Measurements from ENCODE around the gene GPC6.
A peak's percentile ranks its signal among the peaks of the same experiment; 100 is the strongest.

The GPC6 gene

DNA sequence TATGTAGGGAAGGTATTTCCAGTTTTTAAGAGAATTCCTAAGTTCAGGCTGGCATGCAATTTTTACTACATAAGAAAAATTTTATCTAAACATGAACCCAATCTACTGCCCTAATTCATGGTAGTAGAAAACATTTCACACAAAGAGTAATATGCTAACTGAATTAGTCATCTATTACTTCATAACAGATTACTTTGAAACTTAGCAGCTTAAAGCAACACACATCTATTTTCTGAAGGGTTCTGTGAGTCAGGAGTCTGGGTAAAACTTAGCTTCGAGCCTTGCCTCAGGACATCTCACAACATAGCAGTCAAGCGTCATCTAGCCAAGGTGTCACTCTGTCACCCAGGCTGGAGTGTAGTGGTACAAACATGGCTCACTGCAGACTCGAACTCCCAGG lies 715.4 kb downstream of the GPC6 start:
- DNase-seq (no peak), ATAC-seq (no peak)
- Mint-ChIP-seq H3K9me3 (no peaks in the 10 kb centered on the region), H3K27ac (no peak overlapping the region), H3K4me1 (no peaks in the 10 kb centered on the region), H3K4me3 (no peak overlapping the region), H3K27me3 (no peaks in the 10 kb centered on the region)

DNA sequence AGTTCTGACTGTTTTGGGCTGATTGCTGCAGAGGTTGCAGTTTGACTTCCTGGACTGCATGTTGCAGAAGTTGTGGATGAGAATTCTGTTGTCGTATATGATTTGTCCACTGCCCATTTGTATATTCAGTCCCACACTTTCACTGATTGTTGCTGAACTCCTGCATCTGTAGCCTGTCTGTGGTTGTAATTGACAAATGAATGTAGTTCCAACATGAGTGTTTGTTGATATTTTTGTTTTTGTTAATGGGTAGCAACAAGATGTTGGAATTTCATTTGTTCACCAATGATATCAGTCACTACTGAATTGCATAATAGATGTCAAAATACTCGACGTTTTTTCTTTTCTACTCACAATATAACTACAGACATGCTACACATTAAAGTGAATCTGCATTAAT lies 719.0 kb downstream of the GPC6 start:
- Mint-ChIP-seq H3K9me3 (no peaks in the 10 kb centered on the region), H3K27ac (no peak overlapping the region), H3K27me3 (no peaks in the 10 kb centered on the region), H3K4me3 (no peak overlapping the region), H3K4me1 (no peaks in the 10 kb centered on the region)
- ATAC-seq = no peak
- DNase-seq = no peak

DNA sequence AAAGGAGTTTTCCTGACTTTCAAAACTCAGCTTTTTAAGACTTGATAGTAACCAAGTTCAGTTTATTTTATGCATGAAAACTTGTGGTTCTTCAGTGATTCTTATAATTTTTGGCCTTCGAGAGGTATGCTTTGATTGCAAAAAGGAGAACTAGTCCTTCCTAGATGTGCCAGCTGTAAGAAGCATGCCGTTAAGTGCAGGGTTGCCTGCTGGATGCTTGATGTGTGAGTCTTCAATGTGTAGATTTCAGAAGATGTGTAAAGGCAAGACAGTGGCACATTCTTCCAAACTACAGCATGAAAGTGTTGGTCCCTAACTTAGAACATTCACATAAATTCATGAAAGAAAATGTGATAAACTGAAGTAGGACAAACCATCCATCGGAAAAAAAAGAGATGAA lies 720.4 kb downstream of the GPC6 start:
- no peak for DNase-seq
- ATAC-seq = no peak
- Mint-ChIP-seq H3K27me3 (no peaks in the 10 kb centered on the region), H3K9me3 (no peaks in the 10 kb centered on the region), H3K4me1 (no peaks in the 10 kb centered on the region), H3K27ac (no peak overlapping the region), H3K4me3 (no peak overlapping the region)

DNA sequence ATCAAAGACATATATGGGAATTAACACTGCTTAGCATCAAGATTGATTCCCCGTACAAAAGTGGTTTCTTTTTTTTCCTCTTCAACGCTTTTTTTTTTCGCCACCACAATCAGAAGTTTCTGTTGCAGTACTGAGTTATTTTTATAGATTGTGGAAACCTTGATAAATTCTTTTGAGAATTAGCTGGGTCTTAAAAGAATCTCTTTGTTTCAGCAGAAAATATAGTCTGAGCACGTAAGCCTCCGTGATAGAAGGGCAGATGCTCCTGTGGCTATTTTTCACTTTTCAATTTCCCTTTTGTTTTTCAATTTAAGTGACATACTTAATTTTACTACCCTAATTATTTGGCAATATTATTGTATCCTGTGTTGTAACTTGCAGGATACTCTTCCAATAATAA lies 721.0 kb downstream of the GPC6 start:
- Mint-ChIP-seq H3K9me3 (no peaks in the 10 kb centered on the region), H3K27me3 (no peaks in the 10 kb centered on the region), H3K27ac (no peak overlapping the region), H3K4me1 (no peaks in the 10 kb centered on the region), H3K4me3 (no peak overlapping the region)
- DNase-seq = no peak
- no peak for ATAC-seq

DNA sequence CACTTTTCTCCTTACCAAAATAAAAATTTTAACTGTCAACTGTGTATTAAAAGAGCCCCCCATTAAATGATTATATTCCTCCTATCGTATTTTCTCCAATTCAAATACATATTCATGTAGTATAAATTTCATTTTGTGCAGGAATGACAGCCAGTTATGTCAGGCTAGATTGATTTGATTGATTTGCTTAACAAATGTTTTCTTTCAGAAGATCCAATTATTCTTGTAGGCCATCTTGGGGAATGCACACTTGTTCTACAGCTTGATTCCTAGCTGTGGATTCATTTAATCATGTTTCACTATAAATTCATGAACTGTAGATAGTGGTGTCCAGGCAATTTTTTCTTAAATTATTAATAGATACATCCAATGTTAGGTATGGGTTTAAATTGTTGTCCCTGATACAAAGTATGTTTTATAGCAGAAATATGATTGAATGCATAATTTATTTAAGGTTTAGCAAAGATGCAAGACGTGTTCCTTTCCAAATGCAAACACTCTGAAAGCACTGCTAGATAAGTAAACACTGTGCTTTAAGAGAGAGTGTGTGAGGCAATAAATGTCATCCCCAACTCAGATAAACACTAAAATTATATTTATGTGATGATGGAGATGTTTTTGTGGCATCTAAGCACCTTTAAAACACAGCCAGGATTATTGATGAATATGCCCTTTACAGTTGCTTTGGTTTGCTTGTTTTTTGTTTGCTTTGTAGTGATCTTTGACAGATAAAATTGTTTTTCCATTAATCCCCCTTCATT lies 721.7 kb downstream of the GPC6 start:
- H3K9me3 Mint-ChIP-seq = no peaks in the 10 kb centered on the region
- H3K4me1 Mint-ChIP-seq = no peaks in the 10 kb centered on the region
- no peaks in the 10 kb centered on the region for H3K27me3 Mint-ChIP-seq
- ATAC-seq = no peak
- H3K27ac Mint-ChIP-seq = no peak overlapping the region
- no peak overlapping the region for H3K4me3 Mint-ChIP-seq
- no peak for DNase-seq

DNA sequence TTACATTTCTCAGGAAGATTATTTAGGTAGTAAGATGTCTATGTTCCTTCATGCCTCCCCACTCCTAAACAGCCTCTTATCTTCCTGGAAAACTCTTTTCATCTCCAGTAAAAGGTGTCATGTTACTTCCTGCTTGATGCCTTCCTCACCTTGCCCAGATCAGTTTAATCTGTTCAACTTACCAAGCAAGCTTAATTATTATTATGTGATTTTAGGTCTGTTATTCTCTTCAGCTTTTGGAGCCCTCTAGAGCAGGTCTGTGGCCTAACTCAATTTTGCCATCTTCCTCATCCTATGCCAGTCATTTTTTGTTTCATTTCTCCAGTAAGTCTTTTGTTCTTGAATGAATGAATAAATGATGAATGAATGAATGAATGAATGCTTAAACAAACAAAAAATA lies 724.5 kb downstream of the GPC6 start:
- Mint-ChIP-seq H3K4me1 (no peaks in the 10 kb centered on the region), H3K27ac (no peak overlapping the region), H3K4me3 (no peak overlapping the region)

DNA sequence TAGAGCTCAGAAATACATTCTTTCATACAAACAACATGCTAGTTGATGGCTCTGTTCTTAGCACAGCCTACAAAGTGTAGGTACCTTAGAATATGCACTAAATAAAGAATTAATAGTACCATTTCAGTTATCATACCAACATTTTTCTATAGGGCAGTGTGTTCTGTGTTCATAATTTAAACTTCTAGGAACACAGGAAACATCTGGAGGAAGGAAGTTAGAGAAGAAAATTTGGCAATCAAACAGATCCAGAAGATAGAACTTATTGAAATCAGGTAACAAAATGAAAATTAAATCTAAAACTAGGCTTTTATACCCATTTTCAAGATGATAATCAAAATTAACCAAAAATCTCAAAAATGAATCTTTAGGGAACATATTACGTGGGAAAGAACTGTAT lies 725.3 kb downstream of the GPC6 start:
- no peaks in the 10 kb centered on the region for H3K9me3 Mint-ChIP-seq
- H3K27me3 Mint-ChIP-seq = no peaks in the 10 kb centered on the region
- DNase-seq (no peak), ATAC-seq (no peak)
- no peak overlapping the region for H3K4me3 Mint-ChIP-seq
- H3K4me1 Mint-ChIP-seq = no peaks in the 10 kb centered on the region
- H3K27ac Mint-ChIP-seq = no peak overlapping the region

More for the DNA sequence above, 724.5 kb downstream of the GPC6 start:
- DNase-seq (no peak), ATAC-seq (no peak)
- no peaks in the 10 kb centered on the region for H3K9me3 Mint-ChIP-seq
- H3K27me3 Mint-ChIP-seq = no peaks in the 10 kb centered on the region

DNA sequence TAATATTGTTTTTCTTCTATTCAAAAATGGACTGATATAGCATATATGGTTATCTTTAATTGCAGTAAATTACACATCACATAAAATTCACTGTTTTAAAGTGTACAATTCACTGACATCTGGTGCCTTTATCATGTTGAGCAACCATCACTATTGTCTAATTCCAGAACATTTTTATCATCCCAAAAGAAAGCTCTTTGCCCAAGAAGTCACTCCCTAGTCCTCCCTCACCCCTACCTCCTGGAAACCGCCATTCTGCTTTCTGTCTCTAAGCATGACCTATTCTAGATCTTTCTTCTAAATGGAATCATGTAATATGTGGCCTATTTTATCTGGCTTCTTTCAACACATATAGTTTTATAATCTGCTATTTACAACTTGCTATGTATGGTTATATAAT lies 727.2 kb downstream of the GPC6 start:
- ATAC-seq (no peak), DNase-seq (no peak)
- no peak overlapping the region for H3K4me3 Mint-ChIP-seq
- H3K27ac Mint-ChIP-seq = peak overlapping the region; percentile 15 to 82
- no peaks in the 10 kb centered on the region for H3K4me1 Mint-ChIP-seq
- no peaks in the 10 kb centered on the region for H3K27me3 Mint-ChIP-seq
- H3K9me3 Mint-ChIP-seq = no peaks in the 10 kb centered on the region

DNA sequence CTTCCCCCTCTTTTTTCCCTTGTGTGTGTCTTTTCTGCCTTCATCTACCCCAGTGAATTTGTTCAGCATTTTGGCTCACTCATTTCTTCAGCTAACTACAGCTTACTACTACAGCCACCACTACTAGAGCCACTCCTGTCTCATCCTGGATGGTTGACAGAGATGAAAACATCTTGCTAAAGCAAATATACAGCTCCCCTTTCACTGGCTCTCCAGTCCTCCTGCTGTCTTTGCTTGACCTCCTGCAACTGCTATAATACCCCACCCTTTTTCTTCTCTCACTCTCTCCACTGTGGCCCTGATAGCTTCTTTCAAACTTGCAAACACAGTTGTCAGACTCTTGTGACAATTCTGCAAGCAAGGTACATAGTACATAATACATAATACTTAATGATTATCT lies 729.3 kb downstream of the GPC6 start:
- H3K4me3 Mint-ChIP-seq = no peak overlapping the region
- H3K27me3 Mint-ChIP-seq = no peaks in the 10 kb centered on the region
- H3K9me3 Mint-ChIP-seq = no peaks in the 10 kb centered on the region
- H3K27ac Mint-ChIP-seq = no peak overlapping the region
- ATAC-seq (no peak), DNase-seq (no peak)
- H3K4me1 Mint-ChIP-seq = no peaks in the 10 kb centered on the region

DNA sequence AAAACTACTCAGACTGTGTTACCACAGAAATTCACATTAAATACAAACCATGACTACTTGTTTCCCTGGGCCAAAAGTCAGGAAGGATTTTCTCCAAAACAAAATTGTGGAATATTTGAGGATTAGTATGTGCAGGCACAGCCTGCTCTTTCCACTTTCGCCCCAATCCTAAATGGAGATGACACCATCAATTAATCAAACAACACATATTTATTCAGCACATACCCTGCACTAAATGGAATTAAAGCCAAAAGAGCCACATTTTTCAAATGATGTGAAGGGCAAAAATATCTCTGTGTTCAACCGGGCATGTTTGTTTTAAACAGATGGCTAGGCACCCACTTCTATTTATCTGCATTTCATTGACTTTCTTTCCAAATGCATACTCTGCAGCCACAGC lies 729.8 kb downstream of the GPC6 start:
- Mint-ChIP-seq H3K27me3 (no peaks in the 10 kb centered on the region), H3K9me3 (no peaks in the 10 kb centered on the region), H3K27ac (no peak overlapping the region), H3K4me3 (no peak overlapping the region), H3K4me1 (no peaks in the 10 kb centered on the region)
- ATAC-seq = no peak
- no peak for DNase-seq

DNA sequence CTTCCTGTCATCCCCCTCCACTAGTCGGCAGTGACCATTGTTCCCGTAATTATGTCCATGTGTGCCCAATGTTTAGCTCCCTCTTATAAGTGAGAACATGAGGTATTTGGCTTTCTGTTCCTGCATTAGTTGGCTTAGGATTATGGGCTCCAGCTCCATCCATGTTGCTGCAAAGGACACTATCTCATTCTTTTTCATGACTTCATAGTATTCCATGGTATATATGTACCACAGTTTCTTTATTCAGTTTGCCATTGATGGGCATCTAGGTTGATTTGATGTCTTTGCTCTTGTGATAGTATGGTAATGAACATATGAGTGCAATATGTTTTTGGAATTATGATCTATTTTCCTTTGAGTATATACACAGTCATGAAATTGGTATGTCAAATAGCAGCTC lies 730.8 kb downstream of the GPC6 start:
- H3K4me3 Mint-ChIP-seq = no peak overlapping the region
- no peak overlapping the region for H3K27ac Mint-ChIP-seq

DNA sequence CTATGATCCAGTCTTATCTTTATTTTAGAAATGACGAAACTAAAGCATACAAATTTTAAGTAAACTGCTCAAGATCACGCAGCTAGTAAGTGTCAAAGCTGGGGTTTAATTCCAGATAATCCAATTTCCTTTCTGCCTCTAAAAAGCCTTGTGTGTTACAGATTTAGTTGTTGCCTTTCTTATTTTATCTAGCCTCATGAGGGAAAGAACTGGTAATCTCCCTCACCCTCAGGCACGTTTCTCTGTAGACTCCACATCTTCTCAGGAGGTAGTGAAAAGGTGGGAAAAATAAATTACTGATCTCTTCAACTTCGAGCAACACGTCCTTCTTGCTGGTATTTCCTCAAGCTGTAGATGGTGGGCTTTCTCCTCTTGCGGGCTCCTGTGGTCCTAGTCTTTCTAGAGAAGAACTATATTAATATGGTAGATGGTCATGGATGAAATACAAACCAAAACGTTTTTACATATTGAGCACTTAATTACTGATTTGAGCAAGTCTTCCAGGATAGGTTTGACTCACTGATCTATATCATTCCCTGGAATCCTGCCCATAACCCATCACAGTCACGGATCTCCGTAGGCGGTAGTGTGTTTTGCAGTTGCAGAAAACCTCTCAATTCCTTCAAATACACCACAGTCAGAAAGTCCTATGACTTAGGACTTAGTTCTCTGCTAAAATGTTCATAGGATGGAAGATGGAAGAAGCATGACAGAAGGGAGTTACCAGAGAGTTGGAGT lies 733.4 kb downstream of the GPC6 start:
- H3K4me3 Mint-ChIP-seq = no peak overlapping the region
- no peak for DNase-seq
- H3K27me3 Mint-ChIP-seq = no peaks in the 10 kb centered on the region
- H3K9me3 Mint-ChIP-seq = no peaks in the 10 kb centered on the region
- no peak overlapping the region for H3K27ac Mint-ChIP-seq
- H3K4me1 Mint-ChIP-seq = no peaks in the 10 kb centered on the region
- ATAC-seq = no peak

More for the DNA sequence above, 730.8 kb downstream of the GPC6 start:
- H3K9me3 Mint-ChIP-seq = no peaks in the 10 kb centered on the region
- H3K4me1 Mint-ChIP-seq = no peaks in the 10 kb centered on the region
- ATAC-seq (no peak), DNase-seq (no peak)
- H3K27me3 Mint-ChIP-seq = no peaks in the 10 kb centered on the region

DNA sequence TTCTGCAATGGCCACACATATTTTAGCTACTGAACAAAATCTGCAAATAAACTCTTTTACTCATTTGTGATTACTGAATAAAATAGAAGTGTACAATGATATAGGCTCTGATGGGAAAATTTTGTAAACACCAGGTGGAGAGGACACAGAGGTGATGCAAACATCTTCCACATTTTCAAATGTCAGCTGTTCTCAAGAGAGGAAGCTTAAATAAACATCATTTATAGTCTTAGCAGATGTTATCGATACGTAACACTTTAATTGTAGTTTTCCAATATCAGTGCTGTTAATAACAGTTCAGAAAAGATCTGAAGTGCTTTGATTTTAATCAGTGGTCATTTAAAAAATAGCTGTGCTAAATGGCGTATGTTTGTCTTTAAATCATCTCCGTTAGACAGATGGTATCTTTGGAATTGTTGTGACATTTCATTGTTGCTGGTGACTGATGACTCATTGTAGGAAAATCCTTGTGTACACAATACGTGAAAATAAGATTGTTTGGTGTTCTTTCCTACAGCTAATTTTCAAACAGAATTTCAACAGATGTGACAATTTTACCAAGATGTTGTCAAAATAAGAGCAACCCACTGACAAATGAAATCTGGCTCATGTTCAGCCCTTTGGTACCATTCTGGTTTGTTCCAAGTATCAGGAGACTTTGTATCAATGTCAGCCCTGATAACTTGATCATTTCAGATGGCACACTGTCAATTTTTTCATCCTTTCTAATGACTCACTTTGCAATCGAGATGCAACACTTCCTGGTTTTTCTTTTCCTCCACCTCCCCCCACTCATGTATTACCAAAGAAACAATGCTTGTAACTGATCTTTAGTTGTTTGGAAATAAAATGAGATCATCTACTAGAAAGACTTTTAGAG lies 736.9 kb downstream of the GPC6 start:
- Mint-ChIP-seq H3K9me3 (no peaks in the 10 kb centered on the region), H3K27ac (no peak overlapping the region), H3K4me3 (no peak overlapping the region), H3K4me1 (no peaks in the 10 kb centered on the region), H3K27me3 (no peaks in the 10 kb centered on the region)
- ATAC-seq (no peak), DNase-seq (no peak)

DNA sequence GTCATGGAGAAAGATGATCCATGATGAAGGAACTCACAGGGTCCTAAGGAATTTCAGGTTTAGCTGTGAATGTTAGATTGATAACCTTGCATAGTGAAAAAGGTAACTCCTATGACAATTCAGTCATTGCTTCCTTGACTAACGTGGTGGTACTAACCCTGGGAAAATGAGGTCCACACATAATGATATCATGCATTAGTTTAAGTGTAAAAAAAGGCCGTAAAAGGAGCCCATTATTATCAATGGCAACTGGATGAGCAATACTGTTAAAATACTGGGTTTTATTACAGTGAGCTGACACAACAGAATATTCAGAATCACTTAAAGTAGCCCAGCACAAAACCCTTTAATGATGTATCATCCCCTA lies 737.5 kb downstream of the GPC6 start:
- no peak overlapping the region for H3K4me3 Mint-ChIP-seq
- ATAC-seq = no peak
- no peaks in the 10 kb centered on the region for H3K4me1 Mint-ChIP-seq
- no peak for DNase-seq
- no peaks in the 10 kb centered on the region for H3K27me3 Mint-ChIP-seq
- no peaks in the 10 kb centered on the region for H3K9me3 Mint-ChIP-seq
- H3K27ac Mint-ChIP-seq = no peak overlapping the region

DNA sequence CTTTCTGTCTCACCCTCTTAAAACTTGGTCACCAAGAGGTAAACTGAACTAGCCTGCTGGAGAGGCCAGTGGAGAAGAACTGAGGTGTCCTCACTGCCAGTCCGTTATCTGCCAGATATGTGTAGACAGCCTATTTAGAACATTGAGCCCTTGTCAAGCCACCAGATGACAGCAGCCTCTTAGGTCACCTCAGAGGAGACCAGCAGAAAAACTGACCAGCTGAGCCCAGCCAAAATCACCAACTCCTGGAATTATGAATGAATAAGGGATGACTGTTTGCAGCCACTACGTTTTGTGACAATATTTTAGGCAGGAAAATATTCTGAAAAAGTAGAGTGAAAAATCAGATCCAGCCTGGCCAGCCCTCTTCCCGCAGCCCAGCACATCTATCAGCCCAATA lies 739.0 kb downstream of the GPC6 start:
- no peak overlapping the region for H3K27ac Mint-ChIP-seq
- DNase-seq (no peak), ATAC-seq (no peak)
- no peak overlapping the region for H3K4me3 Mint-ChIP-seq
- no peaks in the 10 kb centered on the region for H3K27me3 Mint-ChIP-seq
- no peaks in the 10 kb centered on the region for H3K9me3 Mint-ChIP-seq
- H3K4me1 Mint-ChIP-seq = no peaks in the 10 kb centered on the region

Data from stimulated activated naive CD8-positive, alpha-beta T cell treated with anti-CD3 and anti-CD28 coated beads, Interleukin-15, amount 100 ng/mL, for 72 hours (primary cell).